HS-27A (cell line): ENCODE data around the gene DOK1.

ENCODE experiments used
- DNase-seq: peaks from one replicate; pipeline ENCODE4 v3.0.0-alpha.2; 2012; ENCODE audit warnings: low read depth, missing footprints

Gene DOK1

DNA sequence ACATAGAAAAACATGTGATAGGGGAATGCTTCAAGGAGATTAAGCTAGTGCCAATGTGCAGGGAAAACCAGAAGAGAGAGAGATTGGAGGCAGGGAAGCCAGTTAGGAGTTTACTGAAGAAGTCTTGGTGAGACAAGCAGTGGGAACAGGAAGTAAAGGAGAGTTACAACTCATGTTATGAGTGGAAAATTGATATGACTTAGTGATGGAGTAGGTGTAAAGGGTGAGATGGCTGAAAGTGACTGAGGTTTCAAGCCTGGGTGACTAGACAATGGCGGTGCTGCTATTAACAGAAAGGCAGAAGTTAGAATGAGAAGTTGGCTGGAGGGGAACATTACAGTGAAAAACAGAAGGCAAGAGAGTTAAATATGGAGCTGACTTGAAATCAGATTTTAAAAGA is 16.5 kb downstream of the DOK1 start:
- no peak for DNase-seq

DNA sequence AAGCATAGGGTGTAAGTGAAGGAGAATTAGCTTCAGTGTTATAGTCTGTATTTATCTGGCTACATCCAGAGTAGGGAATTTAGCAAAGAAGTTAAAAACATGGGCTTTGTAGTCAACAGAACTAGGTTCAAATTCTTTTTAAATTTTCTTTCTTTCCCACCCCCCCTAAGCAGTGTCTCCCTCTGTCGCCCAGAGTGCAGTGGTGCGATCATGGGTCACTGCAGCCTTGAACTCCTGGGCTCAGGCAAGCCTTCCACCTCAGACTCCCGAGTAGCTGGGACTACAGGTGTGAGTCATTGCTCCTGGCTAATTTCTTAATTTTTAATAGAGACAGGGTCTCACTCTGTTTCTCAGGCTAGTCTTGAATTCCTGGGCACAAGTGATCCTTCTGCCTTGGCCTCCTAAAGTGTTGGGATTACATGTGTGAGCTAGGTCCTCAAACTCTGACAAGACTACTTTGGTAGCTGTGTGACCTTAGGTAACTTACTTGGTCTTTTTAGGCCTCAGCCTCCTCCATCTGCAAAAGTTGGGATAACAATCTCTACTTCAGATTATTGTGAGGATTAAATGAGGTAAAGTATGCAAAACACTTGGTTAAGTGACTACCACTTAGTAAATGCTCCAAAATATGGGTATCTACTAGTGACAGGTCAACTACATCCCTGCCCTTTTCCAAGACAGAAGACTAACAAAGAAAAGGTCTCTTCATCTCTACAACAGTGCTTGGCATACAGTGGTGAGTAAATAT is 17.8 kb downstream of the DOK1 start:
- DNase-seq, result no peak

DNA sequence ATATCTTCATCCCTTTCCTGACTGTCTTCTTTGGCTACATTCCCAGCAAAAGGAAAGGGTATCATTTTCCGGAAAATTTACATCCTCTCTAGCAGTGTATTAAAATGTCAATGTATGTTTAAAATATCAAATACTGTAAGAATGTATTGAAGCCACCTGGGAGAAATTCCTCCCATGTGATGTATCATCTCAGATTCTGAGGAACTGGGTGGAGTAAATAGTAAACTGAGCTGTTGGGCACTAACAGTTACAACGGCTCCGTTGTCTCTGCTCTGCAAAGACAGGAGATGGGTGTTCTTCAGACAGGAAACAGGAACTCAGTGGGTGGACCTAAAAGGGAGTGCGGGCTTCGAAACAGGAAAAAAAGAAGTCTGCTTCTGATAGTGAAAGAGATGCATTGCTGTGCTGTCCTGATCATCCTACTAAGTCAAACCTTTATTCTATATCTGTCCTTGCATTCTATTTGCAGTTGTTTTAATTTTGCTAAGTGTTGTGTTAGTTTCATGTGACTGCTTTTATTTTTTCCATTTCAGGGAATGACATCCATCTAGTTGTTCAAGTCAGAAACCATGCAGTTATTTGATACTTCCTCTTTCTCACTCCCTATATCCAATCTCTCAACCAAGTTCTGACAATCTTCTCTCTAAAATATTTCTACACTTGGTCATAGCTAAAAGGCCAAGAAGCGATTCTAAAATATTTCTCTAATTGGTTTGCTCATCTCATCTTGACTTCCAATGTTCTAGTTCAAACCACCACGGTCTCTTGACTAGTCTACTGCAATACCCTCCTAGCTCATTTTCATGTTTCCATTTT is 19.4 kb downstream of the DOK1 start:
- no peak for DNase-seq

DNA sequence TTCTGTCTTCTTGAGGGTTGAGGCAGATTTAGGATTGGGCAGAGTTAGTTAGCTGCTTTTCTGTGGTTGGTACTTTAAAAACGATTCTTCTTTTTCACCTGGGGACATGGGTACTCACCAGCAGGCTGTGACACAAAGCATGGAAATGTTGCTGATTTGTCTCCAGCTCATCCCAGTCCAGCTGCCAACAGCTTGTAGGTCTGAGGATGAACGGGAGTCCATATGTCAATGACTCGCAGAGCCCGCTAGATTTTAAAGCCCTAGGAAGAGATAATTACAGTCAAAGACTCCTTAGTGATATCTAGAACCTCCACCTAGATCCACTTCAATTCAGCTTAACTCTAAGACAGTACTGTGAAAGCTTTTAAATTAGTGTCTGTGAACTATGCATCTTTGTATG is 20.8 kb downstream of the DOK1 start:
- no peak for DNase-seq

DNA sequence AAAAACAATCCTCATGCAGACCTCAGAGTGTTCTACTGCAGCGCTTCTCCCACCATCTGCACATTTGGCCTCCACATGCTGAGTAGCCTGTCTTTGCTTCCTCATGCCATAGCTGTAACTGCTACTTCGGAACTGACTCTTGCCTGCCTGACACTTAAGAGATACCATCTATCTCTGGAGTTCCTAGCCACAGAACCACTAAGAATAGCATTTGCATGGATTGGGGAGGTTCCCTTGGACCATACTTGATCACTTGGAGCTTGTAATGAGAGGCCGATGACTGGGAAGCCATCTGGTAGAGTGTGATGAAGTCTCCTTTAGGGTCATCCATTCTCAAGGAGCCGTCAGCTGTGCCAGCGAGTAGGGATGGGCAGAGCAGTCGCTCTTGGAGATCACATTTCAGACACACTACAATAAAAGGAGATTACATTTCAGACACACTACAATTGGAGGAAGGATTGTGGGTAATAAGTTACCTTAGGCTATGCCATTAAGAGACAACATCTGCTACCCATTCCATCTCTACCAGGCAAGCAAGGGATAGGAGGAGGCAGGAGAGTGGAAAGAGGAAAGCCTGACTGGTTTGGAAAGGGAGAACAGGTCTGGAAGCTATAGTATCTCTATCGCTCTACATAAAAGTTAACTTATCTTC is 21.8 kb downstream of the DOK1 start:
- DNase-seq, result no peak

DNA sequence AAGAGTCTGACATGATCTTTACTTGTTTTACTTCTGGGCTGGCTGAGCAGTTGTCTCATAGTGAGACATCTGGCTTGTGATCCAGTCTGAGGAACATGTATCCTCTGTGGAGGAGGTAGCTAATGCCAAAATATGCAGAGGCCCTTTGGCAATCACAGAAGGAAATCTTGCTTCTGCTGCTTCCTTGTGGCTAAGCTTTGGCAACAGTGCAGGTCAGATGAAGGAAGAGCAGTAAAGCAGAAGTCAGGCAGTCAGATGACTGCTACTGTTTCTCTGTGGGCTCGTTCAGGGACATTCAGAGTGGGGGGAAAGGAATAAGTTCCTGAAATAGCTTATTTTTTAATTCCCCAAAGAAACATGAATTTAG is 22.3 kb downstream of the DOK1 start:
- no peak for DNase-seq

DNA sequence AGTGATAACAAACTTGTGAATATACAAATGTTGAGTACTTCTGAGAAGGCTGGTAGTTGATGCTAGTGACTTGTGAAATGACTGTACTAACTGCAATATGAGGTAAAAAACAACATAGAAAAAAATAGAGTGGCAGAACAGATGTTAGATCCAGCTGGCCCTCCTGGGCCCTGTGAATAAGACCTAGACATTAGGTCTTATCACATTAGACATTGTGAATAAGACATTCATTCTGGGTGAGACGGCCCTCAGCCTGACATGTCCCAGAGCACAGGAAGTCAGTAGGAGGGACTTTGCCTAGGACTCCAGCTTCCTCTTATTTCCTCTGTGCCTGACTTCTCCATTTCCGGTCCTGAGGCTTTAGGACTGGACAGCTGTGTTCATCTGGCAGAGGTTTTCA is 22.9 kb downstream of the DOK1 start:
- no peak for DNase-seq

DNA sequence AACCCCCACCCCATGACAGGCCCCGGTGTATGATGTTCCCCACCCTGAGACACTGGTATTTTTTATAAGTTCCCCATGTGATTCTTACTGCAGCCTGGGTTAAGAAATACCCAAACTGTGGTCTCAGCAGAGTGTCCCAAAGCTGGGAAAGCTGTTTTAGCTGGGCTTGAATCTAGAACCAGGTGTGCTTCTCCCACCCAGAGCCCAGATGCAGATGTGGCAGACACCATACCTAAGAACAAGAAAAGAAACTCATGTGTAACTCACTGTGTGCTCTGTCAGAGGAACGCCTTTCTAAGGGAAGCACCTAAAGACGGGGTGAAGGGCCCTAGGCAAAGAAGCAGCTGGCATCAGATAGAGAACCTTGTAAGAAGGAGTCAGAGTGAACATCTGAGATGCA is 23.9 kb downstream of the DOK1 start:
- no peak for DNase-seq

DNA sequence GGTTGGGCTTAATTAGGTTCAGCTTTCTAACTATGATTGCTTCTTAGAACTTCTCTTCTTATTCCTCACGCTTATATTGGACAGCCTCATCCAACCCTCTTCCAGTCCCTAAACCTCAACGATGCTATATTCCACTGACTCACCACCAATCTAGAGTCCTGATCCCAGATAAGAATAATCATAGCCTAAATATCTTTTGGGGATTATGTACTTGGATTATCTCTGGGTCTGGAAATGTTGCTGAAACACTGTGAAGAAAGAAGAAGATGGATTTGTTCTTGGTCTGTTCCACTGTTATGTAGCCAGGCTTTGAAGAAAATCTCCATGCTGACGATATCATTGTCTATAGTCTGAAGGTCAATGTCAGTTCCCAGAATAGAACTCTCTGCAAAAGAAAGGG is 26.9 kb downstream of the DOK1 start:
- DNase-seq, result no peak

DNA sequence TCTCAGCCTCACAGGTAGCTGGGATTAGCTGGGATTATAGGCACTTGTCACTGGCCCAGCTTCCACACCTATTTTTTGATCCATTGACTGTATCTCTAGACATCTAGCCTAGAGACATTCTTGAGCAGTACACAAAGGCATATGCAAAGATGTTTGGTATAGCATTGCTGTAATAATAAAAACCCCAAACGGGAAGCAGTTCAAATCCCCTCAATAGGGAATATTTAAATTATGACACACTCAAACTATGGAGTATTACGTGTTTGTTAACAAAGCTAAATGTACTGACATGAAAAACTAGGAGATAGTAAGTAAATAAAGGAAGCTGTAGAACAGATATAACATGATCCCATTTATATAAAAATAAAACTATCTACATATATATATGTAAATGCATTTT is 27.7 kb downstream of the DOK1 start:
- no peak for DNase-seq

DNA sequence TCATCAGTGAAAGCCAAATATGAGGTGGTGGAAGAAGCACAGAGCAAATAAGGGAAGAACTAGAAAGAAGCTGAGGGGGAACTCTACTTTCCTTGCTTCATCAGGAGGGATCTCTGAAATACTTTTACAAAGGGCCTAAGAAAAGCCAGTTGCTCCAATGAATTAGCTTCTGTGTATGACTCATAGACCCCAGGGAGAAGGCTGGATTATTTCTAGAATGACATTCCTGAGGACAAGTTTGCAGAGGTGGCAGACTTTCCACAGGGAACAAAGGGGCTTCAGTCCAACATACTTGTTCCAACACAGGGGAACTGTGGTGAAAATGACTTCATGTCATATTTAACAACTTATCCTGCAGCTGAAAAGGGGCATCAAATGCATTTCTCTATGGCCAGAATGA is 29.0 kb downstream of the DOK1 start:
- DNase-seq, result no peak

DNA sequence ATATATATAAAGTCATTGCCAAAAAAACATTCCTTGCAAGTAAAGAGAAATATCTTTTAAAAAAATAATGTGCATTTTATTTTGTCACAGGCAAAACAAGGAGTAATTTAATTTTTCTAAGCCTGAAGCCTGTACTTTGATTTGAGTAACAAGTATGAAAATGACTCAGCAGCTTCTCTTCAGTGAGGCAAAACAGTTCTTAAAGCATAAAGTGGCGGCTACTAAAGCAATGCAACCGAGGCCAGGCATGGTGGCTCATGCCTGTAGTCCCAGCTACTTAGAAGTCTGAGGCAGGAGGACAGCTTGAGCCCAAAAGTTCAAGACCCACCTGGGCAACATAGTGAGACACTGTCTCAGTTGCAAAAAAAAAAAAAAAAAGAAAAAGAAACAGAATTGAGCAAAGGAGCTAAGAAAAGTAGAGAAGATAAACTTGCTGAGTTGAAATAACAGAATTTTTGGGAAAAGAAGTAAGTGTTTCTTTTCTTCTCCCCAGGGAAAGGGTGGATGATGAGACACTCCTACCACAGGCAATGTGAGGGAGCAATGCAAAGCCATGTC is 29.6 kb downstream of the DOK1 start:
- no peak for DNase-seq

DNA sequence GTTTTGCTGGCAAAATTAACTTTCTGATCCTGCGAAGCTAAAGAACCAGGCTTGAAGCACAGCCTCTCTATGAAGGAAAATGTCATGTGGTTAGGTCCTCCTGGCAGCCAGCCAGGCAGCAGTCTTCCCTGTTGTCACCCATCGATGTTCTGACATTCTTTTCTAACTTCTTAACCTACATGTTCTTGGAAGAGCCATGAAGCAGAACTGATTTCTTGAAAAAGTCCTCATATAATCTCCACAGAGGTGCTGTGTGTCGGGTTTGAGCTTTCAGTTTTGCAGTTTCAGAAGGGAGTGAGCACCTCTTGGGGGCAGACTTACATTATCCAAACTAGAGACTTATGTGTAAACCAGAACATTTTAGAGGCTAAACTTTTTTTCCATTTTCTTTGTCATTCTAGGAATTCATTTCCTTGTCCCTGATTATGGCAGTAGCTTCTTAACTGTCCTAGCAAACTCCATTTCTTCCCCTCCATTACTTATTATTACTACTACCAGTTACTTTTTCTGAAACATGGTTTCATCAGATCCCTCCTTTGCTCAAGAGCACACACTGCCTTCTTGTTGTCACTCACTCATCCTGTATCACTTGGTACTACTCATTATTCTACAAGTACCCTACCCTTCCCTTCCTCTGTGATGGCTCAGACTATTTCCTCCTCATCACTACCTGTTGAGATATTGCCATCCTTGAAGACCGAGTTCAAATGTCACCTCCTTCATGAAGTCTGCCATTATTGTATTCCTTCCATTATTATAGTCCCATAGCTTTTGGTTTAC is 31.1 kb downstream of the DOK1 start:
- DNase-seq, result no peak

DNA sequence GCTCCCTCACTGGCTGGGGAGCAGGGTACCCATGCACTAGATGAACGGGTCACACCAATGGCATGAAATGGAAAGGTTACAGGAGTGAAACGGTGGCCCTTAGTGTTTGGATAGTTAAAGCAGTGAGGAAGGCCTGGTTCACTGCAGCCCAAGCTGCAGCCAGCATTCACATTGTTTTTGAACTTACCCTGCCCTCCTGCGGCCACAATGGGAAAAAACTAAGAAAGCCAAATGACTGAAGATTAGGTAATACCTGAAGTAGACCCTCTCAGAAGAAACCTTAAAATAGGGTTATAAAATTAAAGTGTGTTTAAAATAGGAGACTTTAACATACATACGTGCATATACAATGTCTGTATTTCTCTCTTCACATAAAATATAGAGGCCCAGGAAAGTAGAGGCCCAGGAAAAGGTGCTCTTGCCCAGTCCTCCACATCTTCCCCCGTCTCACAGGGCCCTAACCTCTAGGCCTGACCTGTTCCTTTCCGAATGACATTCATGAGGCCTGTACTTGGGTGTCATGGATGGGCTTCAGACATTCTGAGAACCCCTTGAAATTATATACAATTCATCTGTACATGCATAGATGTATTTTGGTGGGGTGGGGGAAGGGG is 33.3 kb downstream of the DOK1 start:
- DNase-seq, result no peak

DNA sequence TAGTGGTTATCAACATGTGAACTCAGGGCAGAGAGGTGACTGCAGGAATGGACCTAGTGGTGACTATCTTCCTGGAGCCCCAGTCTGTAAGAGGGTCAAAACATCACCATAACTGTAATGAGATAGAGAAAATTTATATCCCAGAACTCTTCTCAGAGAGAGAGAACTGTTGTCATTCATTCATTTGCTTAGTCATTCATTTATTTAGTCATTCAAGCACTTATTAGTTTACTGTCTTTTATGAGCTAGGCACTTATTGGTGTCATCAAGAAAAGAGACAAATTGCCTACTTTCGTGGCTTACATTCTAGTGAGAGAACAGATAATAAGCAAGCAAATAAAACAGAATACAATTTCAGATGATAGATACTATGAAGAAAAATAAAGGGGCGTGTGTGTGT is 34.1 kb downstream of the DOK1 start:
- DNase-seq, result no peak

DNA sequence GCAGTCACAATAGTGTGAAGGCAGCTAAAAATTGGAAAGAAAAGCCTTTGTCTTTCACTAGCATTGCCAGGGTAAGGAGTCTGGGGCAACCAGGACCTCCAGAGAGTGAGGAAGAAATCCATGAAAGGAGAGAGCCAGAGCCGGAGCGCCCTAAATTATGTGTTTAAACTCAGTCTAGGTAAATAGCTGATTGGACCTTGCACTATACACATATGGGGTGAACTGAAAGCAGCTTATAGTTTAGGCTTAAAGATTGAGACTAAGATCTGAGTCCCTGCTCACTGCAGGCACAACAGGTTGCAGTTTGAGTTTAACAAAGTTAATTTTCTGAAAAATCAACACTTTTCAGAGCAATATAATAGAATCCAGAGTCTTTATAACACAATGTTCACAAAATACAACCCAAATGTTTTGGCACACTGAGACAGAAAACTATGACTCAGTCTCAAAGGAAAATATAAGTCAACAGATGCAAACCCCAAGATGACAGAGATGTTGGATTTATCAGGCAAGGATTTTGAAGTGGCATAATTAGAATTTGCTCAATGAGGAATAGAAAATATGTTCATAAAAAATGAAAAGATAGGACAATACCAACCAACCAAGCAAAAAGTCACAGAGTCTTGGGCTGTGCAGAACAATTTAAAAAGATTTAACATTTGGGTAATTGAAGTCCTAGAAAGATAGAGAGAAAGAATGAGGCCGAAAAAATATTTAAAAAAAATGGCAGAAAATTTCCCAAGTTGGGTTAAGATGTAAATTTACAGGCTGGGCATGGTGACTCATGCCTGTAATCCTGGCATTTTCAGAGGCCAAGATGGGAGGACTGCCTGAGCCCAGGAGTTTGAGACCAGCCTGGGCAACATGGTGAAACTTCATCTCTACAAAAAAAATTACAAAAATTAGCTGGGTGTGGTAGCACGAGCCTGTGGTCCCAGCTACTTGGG is 39.6 kb downstream of the DOK1 start:
- no peak for DNase-seq

DNA sequence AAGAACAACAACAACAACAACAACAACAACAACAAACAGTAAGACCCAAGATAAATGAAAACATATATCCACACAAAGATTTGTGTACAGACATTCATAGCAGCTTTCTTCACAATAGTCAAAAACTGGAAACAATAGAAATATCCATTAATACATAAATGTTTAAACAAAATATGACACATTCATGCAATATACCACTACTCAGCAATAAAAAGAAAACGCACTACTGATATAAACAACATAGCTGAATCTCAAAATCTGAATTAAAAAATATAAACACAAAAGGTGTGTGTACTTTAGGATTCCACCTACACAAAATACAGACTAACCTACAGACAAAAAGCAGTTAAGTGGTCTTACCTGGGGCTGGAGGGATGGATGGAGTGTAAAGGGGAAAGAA is 42.1 kb downstream of the DOK1 start:
- no peak for DNase-seq

DNA sequence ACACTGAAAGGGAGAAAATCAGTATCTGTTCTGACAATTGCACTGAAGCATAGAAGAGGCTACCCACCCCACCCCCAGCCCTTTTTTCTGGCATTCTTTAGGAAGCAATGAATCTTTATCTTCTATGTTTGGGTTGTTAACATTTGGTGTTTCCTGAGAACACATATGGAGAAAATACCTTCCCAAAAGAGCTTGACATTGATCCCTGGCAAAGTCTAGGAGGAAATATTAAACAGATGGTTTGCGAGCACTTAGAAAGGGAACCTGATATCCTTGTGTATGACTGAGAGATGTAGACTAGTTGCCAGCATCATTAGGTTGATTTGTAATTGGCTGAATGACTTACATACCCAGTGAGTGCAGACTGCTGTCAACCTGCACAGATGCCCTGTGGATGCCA is 42.9 kb downstream of the DOK1 start:
- DNase-seq, result no peak

DNA sequence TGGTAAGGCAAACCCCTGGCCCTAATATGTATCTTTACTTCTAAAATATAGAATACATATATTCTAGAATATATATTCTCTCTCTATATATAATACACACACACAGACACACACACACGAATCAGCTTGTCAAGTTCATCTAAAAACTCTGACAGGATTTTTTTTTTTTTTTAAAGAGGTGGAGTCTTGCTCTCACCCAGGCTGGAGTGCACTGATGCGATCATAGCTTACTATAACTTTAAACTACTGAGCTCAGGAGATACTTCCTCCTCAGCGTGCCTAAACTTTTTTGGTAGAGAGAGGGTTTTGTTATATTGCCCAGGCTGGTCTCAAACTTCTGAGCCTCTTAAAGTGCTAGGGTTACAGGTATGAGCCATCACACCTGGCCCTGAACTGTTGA is 45.2 kb downstream of the DOK1 start:
- no peak for DNase-seq

DNA sequence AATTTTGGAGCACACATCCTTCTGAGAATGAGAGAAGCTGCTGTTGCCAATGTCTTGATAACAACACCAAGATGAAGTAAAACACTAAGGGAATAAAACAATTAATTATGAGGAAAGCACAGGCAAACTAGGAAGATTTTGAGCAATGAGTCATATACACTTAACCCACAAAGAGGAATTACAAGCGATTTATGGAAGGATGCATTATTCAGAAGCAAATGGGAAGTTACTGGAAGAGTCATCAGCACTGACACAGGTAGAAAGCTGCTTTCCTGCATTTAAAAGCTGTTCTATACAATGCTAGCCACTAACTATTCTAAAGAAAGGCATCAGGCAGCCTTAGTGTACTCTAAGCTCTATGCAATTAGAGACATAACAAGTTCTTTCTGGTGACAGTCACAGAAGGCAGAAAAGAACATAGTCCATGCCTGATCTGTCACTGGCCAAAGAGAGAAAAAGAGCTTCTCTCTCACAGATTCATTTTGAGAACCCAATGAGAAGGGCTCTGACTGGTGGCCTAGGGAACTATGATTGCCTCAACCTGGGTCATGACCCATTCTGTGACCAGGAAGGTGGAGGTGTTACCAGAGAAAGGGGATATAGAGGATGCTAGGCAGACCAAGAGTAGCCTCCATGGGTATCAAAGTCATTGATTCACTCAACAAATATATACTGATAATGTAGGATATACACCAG is 48.2 kb downstream of the DOK1 start:
- no peak for DNase-seq
